Endodermal cell (in vitro differentiated cells): Measurements from ENCODE around the gene HS6ST3. TPM values are rescaled to one million over a fixed set of nuclear protein-coding genes. Genes with fewer than 3 reads are reported as not detected.

ENCODE experiments used
- DNase-seq: peaks from one replicate; pipeline ENCODE4 v3.0.0-alpha.2; 2017
- H3K27ac ChIP-seq: 2 replicates; pipeline ENCODE4 v1.5.1; 2013; ENCODE audit warnings: mild to moderate bottlenecking, low read depth, low read length, moderate library complexity
- H3K27me3 ChIP-seq: 2 replicates; pipeline ENCODE4 v1.6.1; 2013; ENCODE audit warnings: mild to moderate bottlenecking, low read length, moderate library complexity; ENCODE audit not compliant: insufficient read depth, control insufficient read depth, poor library complexity, severe bottlenecking
- H3K36me3 ChIP-seq: 2 replicates; pipeline ENCODE4 v1.7.0; 2013; ENCODE audit warnings: mild to moderate bottlenecking, low read length, moderate library complexity; ENCODE audit not compliant: control insufficient read depth, insufficient read depth
- H3K4me1 ChIP-seq: one replicate; pipeline ENCODE4 v1.7.0; 2013; ENCODE audit warnings: low read length; ENCODE audit not compliant: control insufficient read depth, insufficient read depth
- H3K4me3 ChIP-seq: 2 replicates; pipeline ENCODE4 v1.5.1; 2013; ENCODE audit warnings: mild to moderate bottlenecking, low read length, moderate library complexity
- H3K9ac ChIP-seq: 2 replicates; pipeline ENCODE4 v1.6.1; 2013; ENCODE audit warnings: mild to moderate bottlenecking, low read length, moderate library complexity; ENCODE audit not compliant: poor library complexity, severe bottlenecking; ENCODE audit errors: extremely low read depth
- H3K9me3 ChIP-seq: 2 replicates; pipeline ENCODE4 v1.6.1; 2013; ENCODE audit warnings: mild to moderate bottlenecking, low read length, moderate library complexity; ENCODE audit not compliant: control insufficient read depth
- H3K27ac Mint-ChIP-seq: 2 replicates; pipeline ENCODE4 v1.8.0; 2020; ENCODE audit warnings: mixed read lengths
- H3K27me3 Mint-ChIP-seq: 2 replicates; pipeline ENCODE4 v1.8.0; 2021; ENCODE audit warnings: mild to moderate bottlenecking, mixed read lengths; ENCODE audit not compliant: insufficient read depth
- H3K36me3 Mint-ChIP-seq: 2 replicates; pipeline ENCODE4 v1.8.0; 2020; ENCODE audit warnings: low read depth, mixed read lengths
- H3K4me1 Mint-ChIP-seq: 2 replicates; pipeline ENCODE4 v1.8.0; 2020; ENCODE audit warnings: mixed read lengths
- H3K4me3 Mint-ChIP-seq: 2 replicates; pipeline ENCODE4 v1.8.0; 2020; ENCODE audit warnings: mild to moderate bottlenecking, moderate library complexity, mixed read lengths
- H3K9me3 Mint-ChIP-seq: 2 replicates; pipeline ENCODE4 v1.8.0; 2020; ENCODE audit warnings: mild to moderate bottlenecking, mixed read lengths
- WGBS, 2 experiments: methylation state at CpG; one replicate each; pipeline versions ENCODE4 v1.1.5 to v1.1.7; 2013; ENCODE audit warnings: missing lambda C conversion rate in 2 of 2, mixed read lengths in 1 of 2; ENCODE audit not compliant: insufficient coverage in 1 of 2, insufficient read length in 1 of 2; 5-methylcytosine and 5-hydroxymethylcytosine counted together
- total RNA-seq, 2 donors: library from RNA; stranded (reverse); fragmentation: NEBNext Ultra II Directional in 1 of 2; extraction: Animal tissue kit (Norgen Biotek cat#: 25700) in 1 of 2; gene quantifications; 2 replicates in 1 of 2; 3 replicates in 1 of 2; pipeline ENCODE4 v1.2.1, GENCODE V29; 2021
- TF ChIP-seq, protein P1 (sequence below): fragments of 200-600 bp; sonication (generic); conservative IDR thresholded peaks from 2 replicates; pipeline ENCODE4 v1.5.0; 2021; ENCODE audit warnings: antibody characterized with exemption, mild to moderate bottlenecking

The HS6ST3 gene
- total RNA-seq, 2 donors from 2014 or later, result 0.84 to 1.1 TPM

DNA sequence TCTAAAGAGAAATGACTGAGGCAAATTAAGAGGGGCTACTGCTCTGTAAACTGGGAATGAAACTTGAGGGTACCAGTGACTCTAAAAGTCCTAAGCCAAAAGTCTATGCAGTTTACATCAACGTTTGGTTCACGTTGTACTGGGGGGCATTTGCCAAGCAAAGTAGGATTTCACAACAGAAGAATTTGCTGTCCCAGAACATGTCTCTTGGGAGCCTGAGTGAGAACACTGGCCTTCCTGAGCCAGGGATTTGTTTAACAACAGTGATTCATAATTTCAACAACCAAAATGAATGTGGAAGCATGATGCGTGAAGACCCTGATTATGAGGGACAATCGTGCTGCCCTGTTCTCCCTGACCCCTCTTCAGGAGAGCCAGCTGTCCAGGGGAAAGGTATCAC is 726.4 kb downstream of the HS6ST3 start:
- Histone ChIP-seq H3K9me3 (peaks cover 16% of the 10 kb centered on the region), H3K4me1 (peaks cover 6% of the 10 kb centered on the region), H3K9ac (no peak overlapping the region), H3K4me3 (no peak overlapping the region), H3K27me3 (no peaks in the 10 kb centered on the region), H3K36me3 (no peaks in the 10 kb centered on the region), H3K27ac (no peak overlapping the region)
- no peak overlapping the region for H3K27ac Mint-ChIP-seq
- TF ChIP-seq, protein P1, sequence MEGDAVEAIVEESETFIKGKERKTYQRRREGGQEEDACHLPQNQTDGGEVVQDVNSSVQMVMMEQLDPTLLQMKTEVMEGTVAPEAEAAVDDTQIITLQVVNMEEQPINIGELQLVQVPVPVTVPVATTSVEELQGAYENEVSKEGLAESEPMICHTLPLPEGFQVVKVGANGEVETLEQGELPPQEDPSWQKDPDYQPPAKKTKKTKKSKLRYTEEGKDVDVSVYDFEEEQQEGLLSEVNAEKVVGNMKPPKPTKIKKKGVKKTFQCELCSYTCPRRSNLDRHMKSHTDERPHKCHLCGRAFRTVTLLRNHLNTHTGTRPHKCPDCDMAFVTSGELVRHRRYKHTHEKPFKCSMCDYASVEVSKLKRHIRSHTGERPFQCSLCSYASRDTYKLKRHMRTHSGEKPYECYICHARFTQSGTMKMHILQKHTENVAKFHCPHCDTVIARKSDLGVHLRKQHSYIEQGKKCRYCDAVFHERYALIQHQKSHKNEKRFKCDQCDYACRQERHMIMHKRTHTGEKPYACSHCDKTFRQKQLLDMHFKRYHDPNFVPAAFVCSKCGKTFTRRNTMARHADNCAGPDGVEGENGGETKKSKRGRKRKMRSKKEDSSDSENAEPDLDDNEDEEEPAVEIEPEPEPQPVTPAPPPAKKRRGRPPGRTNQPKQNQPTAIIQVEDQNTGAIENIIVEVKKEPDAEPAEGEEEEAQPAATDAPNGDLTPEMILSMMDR, result no peak
- peaks cover 11% of the 10 kb centered on the region for H3K27me3 Mint-ChIP-seq
- no peaks in the 10 kb centered on the region for H3K36me3 Mint-ChIP-seq
- no peak for DNase-seq
- peaks cover 20% of the 10 kb centered on the region for H3K4me1 Mint-ChIP-seq
- WGBS, 2 experiments, result 90 to 100% methylated on average over 2 to 4 of the region's 4 CpGs
- peaks cover 16% of the 10 kb centered on the region for H3K9me3 Mint-ChIP-seq
- H3K4me3 Mint-ChIP-seq, result no peak overlapping the region

DNA sequence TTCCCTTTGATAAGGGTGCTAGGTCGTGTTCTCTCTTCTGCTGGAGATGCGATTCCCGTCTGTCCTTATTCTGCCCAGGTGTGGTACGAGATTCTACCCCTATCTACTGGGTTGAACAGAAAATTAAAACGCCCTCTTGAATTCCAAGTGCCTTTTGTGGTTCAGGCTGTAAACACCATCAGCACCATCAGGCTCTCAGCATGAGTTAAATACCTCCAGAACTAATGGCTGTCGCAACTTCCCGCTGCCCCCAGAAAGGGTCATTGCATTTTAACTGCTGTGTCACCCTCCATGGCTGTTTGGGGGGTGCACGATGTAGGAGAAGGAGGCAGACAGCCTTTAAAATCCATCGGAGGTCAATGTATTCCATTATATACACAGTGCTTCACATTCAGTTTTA is 727.0 kb downstream of the HS6ST3 start:
- WGBS, 2 experiments, result 66 to 69% methylated on average over 5 to 8 of the region's 9 CpGs
- Mint-ChIP-seq H3K4me1 (peaks cover 20% of the 10 kb centered on the region), H3K36me3 (no peaks in the 10 kb centered on the region), H3K27me3 (peaks cover 11% of the 10 kb centered on the region), H3K4me3 (no peak overlapping the region), H3K9me3 (peaks cover 16% of the 10 kb centered on the region), H3K27ac (peak overlapping the region; percentile 19)
- no peaks in the 10 kb centered on the region for H3K36me3 ChIP-seq
- peaks cover 6% of the 10 kb centered on the region for H3K4me1 ChIP-seq
- H3K27me3 ChIP-seq, result no peaks in the 10 kb centered on the region
- TF ChIP-seq, protein P1, result no peak
- H3K27ac ChIP-seq, result no peak overlapping the region
- H3K4me3 ChIP-seq, result no peak overlapping the region
- DNase-seq, result peak; percentile 81
- H3K9me3 ChIP-seq, result peaks cover 16% of the 10 kb centered on the region
- H3K9ac ChIP-seq, result no peak overlapping the region

DNA sequence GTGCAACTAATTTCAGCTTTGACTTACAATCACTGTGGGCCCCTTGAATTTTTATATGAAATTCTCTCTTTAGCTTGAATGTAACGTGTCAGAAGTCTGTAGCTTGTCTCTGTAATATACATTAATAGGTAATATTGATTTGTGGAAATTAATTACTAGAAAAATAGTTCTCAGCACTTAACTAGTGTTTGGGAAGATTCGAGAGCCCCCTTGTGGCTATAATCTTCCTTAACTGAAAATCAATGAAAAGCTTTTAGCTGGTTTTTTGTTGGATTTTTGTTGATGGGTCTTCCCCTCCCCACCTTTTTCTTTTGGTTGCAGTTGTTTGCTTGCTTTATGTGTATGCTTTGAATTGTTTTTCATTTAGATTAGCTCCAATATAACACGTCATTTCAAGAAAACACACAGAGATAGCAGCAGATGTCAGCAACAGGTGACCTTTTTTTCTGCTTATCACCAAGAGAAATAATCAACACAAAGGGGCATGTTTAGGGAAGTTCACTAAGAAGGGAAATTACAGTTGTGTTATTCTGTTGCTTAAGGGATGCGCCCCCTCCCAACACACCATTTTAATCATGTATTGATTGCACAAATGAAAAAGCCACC is 727.5 kb downstream of the HS6ST3 start:
- WGBS, 2 experiments, result 0 to 17% methylated on average over 1 to 3 of the region's 4 CpGs
- Histone ChIP-seq H3K4me1 (peaks cover 5% of the 10 kb centered on the region), H3K9me3 (peaks cover 16% of the 10 kb centered on the region), H3K36me3 (no peaks in the 10 kb centered on the region), H3K27ac (no peak overlapping the region), H3K4me3 (no peak overlapping the region), H3K9ac (no peak overlapping the region), H3K27me3 (no peaks in the 10 kb centered on the region)
- H3K27me3 Mint-ChIP-seq, result peaks cover 11% of the 10 kb centered on the region
- TF ChIP-seq, protein P1, result peak; percentile 87
- peaks cover 16% of the 10 kb centered on the region for H3K9me3 Mint-ChIP-seq
- no peak overlapping the region for H3K27ac Mint-ChIP-seq
- H3K4me1 Mint-ChIP-seq, result peaks cover 20% of the 10 kb centered on the region
- H3K4me3 Mint-ChIP-seq, result no peak overlapping the region
- no peaks in the 10 kb centered on the region for H3K36me3 Mint-ChIP-seq
- no peak for DNase-seq
